WTC11 (cell line): ENCODE measurements around the gene CD84. TPM values are rescaled to one million over a fixed set of nuclear protein-coding genes. Genes with fewer than 3 reads are reported as not detected.

Experiments
- ATAC-seq: fragments of 200-7000 bp; cut with Tn5 transposase; 2 replicates; pipeline ENCODE4 v1.10.0; 2021; ENCODE audit warnings: mild to moderate bottlenecking, moderate library complexity
- Bru-seq: library from RNA; stranded (reverse); fragments of 400-500 nt; gene quantifications from one replicate; lab custom pipeline; 2021; lab: Mats Ljungman, UMichigan
- CTCF ChIA-PET: fragments of 300-600 bp; sonication (Branson Sonifier 250); formaldehyde crosslinking; loops from one replicate; lab custom pipeline; 2021; ENCODE audit warnings: antibody characterized with exemption; lab: Charles Lee
- POLR2A ChIA-PET: fragments of 350-600 bp; sonication (Branson Sonifier 250); formaldehyde crosslinking; loops from one replicate; lab custom pipeline; 2021; ENCODE audit warnings: antibody characterized with exemption; lab: Charles Lee
- DNase-seq: peaks from one replicate; pipeline ENCODE4 v3.0.0; 2021; ENCODE audit warnings: low spot score
- H3K27ac Mint-ChIP-seq: 2 replicates; pipeline ENCODE4 v1.8.0; 2021; ENCODE audit warnings: mixed read lengths
- H3K27me3 Mint-ChIP-seq: 2 replicates; pipeline ENCODE4 v1.8.0; 2021; ENCODE audit warnings: low read depth, mild to moderate bottlenecking, moderate library complexity, mixed read lengths
- H3K36me3 Mint-ChIP-seq: 2 replicates; pipeline ENCODE4 v1.8.0; 2021; ENCODE audit warnings: mixed read lengths
- H3K4me1 Mint-ChIP-seq: 2 replicates; pipeline ENCODE4 v1.8.0; 2022; ENCODE audit warnings: mixed read lengths
- H3K4me3 Mint-ChIP-seq: 2 replicates; pipeline ENCODE4 v1.8.0; 2021; ENCODE audit warnings: mild to moderate bottlenecking, moderate library complexity, mixed read lengths
- H3K9me3 Mint-ChIP-seq: 2 replicates; pipeline ENCODE4 v1.8.0; 2021; ENCODE audit warnings: mixed read lengths
- AFF4 ChIP-seq: sonication (generic); formaldehyde crosslinking; IDR thresholded peaks from 2 replicates; pipeline ENCODE4 v1.8.1; 2023; ENCODE audit warnings: mild to moderate bottlenecking, missing genetic modification reagents, borderline replicate concordance
- ATF1 ChIP-seq: sonication (generic); formaldehyde crosslinking; IDR thresholded peaks from 2 replicates; pipeline ENCODE4 v1.8.1; 2023; ENCODE audit warnings: mild to moderate bottlenecking, moderate library complexity, missing genetic modification reagents
- ATF3 ChIP-seq: sonication (generic); formaldehyde crosslinking; conservative IDR thresholded peaks from 2 replicates; pipeline ENCODE4 v1.8.1; 2022; ENCODE audit warnings: mild to moderate bottlenecking, missing genetic modification reagents
- ATF6 ChIP-seq: sonication (generic); formaldehyde crosslinking; IDR thresholded peaks from 2 replicates; pipeline ENCODE4 v1.8.1; 2023; ENCODE audit warnings: mild to moderate bottlenecking, missing genetic modification reagents
- EMX1 ChIP-seq: fragments of 250-450 bp; sonication (Bioruptor Pico); IDR thresholded peaks from 2 replicates; pipeline ENCODE4 v1.8.0; 2021; ENCODE audit warnings: mild to moderate bottlenecking
- ESRRA ChIP-seq: sonication (generic); formaldehyde crosslinking; IDR thresholded peaks from 2 replicates; pipeline ENCODE4 v1.8.1; 2022; ENCODE audit warnings: mild to moderate bottlenecking, missing genetic modification reagents, borderline replicate concordance
- FOXJ3 ChIP-seq: sonication (generic); formaldehyde crosslinking; IDR thresholded peaks from 2 replicates; pipeline ENCODE4 v1.9.0; 2021; ENCODE audit warnings: missing genetic modification reagents, mild to moderate bottlenecking, borderline replicate concordance
- FOXK1 ChIP-seq: sonication (generic); formaldehyde crosslinking; IDR thresholded peaks from 2 replicates; pipeline ENCODE4 v1.8.0; 2022; ENCODE audit warnings: mild to moderate bottlenecking, moderate library complexity, missing genetic modification reagents
- GABPB1 ChIP-seq: sonication (generic); formaldehyde crosslinking; IDR thresholded peaks from 2 replicates; pipeline ENCODE4 v1.8.1; 2023; ENCODE audit warnings: mild to moderate bottlenecking, missing genetic modification reagents
- JAZF1 ChIP-seq: fragments of 250-450 bp; sonication (Bioruptor Pico); IDR thresholded peaks from 2 replicates; pipeline ENCODE4 v1.9.0; 2021; ENCODE audit warnings: moderate library complexity, mild to moderate bottlenecking, inconsistent platforms
- NFATC4 ChIP-seq: fragments of 250-450 bp; sonication (Bioruptor Pico); IDR thresholded peaks from 2 replicates; pipeline ENCODE4 v1.9.0; 2021; ENCODE audit warnings: mild to moderate bottlenecking
- OVOL2 ChIP-seq: fragments of 250-450 bp; sonication (Bioruptor Pico); IDR thresholded peaks from 2 replicates; pipeline ENCODE4 v1.9.0; 2021; ENCODE audit warnings: mild to moderate bottlenecking, borderline replicate concordance
- RELA ChIP-seq: sonication (generic); formaldehyde crosslinking; IDR thresholded peaks from 2 replicates; pipeline ENCODE4 v1.8.1; 2022; ENCODE audit warnings: missing genetic modification reagents, mild to moderate bottlenecking, borderline replicate concordance
- RORB ChIP-seq: fragments of 250-450 bp; sonication (Bioruptor Pico); IDR thresholded peaks from 2 replicates; pipeline ENCODE4 v1.9.0; 2021; ENCODE audit warnings: mild to moderate bottlenecking
- SP1 ChIP-seq: sonication (generic); formaldehyde crosslinking; conservative IDR thresholded peaks from 2 replicates; pipeline ENCODE4 v1.8.1; 2022; ENCODE audit warnings: missing genetic modification reagents
- TEAD4 ChIP-seq: sonication (generic); formaldehyde crosslinking; IDR thresholded peaks from 2 replicates; pipeline ENCODE4 v1.8.0; 2022; ENCODE audit warnings: mild to moderate bottlenecking, missing genetic modification reagents
- ZNF138 ChIP-seq: sonication (generic); formaldehyde crosslinking; conservative IDR thresholded peaks from 2 replicates; pipeline ENCODE4 v1.8.1; 2022; ENCODE audit warnings: mild to moderate bottlenecking, moderate library complexity, missing genetic modification reagents
- ZNF232 ChIP-seq: sonication (generic); formaldehyde crosslinking; IDR thresholded peaks from 2 replicates; pipeline ENCODE4 v1.8.0; 2022; ENCODE audit warnings: mild to moderate bottlenecking, missing genetic modification reagents
- ZNF423 ChIP-seq: fragments of 250-450 bp; sonication (Bioruptor Pico); IDR thresholded peaks from 2 replicates; pipeline ENCODE4 v2.1.2; 2022; ENCODE audit warnings: mild to moderate bottlenecking, moderate library complexity
- ZNF425 ChIP-seq: fragments of 250-450 bp; sonication (Bioruptor Pico); conservative IDR thresholded peaks from 2 replicates; pipeline ENCODE4 v1.9.0; 2021; ENCODE audit warnings: mild to moderate bottlenecking
- ZNF532 ChIP-seq: fragments of 250-450 bp; sonication (Bioruptor Pico); IDR thresholded peaks from 2 replicates; pipeline ENCODE4 v1.9.0; 2021; ENCODE audit warnings: mild to moderate bottlenecking, borderline replicate concordance
- long read RNA-seq, 3 experiments: library from RNA in 1 of 3; library from capped mRNA in 1 of 3; library from polyadenylated mRNA in 1 of 3; unstranded in 2 of 3; stranded (forward) in 1 of 3; transcript quantifications; one replicate each; pipeline ENCODE4 v2.0.0, GENCODE V29; 2021
- total RNA-seq: library from RNA; stranded (reverse); gene quantifications from 3 replicates; pipeline ENCODE4 v1.2.3, GENCODE V29; 2021

CD84 gene
- 0.02 to 0.30 TPM (median 0.17 TPM) in 3 replicates for total RNA-seq
- percentile 1 among the genes with signal in this experiment for Bru-seq, nascent RNA
- long read RNA-seq, experiment 1 = 0 reads
- long read RNA-seq, experiment 2 = 0 reads
- long read RNA-seq, experiment 3 = 0 reads

- H3K36me3 Mint-ChIP-seq = no peaks in the 10 kb centered on the region
- H3K27ac Mint-ChIP-seq = no peak within 1 kb of the TSS
- ATAC-seq (no peak), DNase-seq (no peak)
- H3K9me3 Mint-ChIP-seq = peaks cover 15% of the 10 kb centered on the region
- POLR2A ChIA-PET = no interaction called here
- H3K4me3 Mint-ChIP-seq = no peak within 1 kb of the TSS
- TF ChIP-seq ZNF425 (CRISPR knock-in tag) (no peak), EMX1 (CRISPR knock-in tag) (no peak), ZNF232 (no peak), ATF6 (CRISPR knock-in tag) (no peak), AFF4 (CRISPR knock-in tag) (no peak), RORB (CRISPR knock-in tag) (no peak), TEAD4 (CRISPR knock-in tag) (no peak), ATF3 (no peak), ZNF138 (CRISPR knock-in tag) (no peak), ZNF423 (CRISPR knock-in tag) (no peak), FOXK1 (CRISPR knock-in tag) (no peak), ESRRA (CRISPR knock-in tag) (no peak)
- peaks cover 5% of the 10 kb centered on the region; the same call in 1 of the 2 replicates for H3K27me3 Mint-ChIP-seq
- H3K4me1 Mint-ChIP-seq = no peaks in the 10 kb centered on the region
- CTCF ChIA-PET = no interaction called here
Observed at GRCh38 chr1:160579216-160579701, at the start of gene CD84. TSS of gene CD84 (minus strand) at chr1:160579496. CDS start at chr1:160579437, 59 bp downstream.

GRCh38 chr1:160628799-160629263, 49.5 kb upstream of the CD84 start:
- ChIA-PET CTCF (interaction anchor here (0.8 kb wide), 1 partner anchor 84 kb away, joined by 3 read pairs; no protein-coding TSS in a partner anchor), POLR2A (no interaction called here)
- ATAC-seq (no peak), DNase-seq (no peak)
- peaks cover 13% of the 10 kb centered on the region for H3K9me3 Mint-ChIP-seq
- no peaks in the 10 kb centered on the region; the same call in 1 of the 2 replicates for H3K27me3 Mint-ChIP-seq
- no peaks in the 10 kb centered on the region for H3K36me3 Mint-ChIP-seq
- H3K4me1 Mint-ChIP-seq = peaks cover 7% of the 10 kb centered on the region; the same call in 1 of the 2 replicates
- H3K27ac Mint-ChIP-seq = no peak overlapping the region
- TF ChIP-seq FOXJ3 (CRISPR knock-in tag) = no peak
- no peak for TF ChIP-seq OVOL2 (CRISPR knock-in tag)
- no peak for TF ChIP-seq ATF1
- TF ChIP-seq GABPB1 (CRISPR knock-in tag) = no peak
- TF ChIP-seq ZNF532 = no peak
- TF ChIP-seq NFATC4 (CRISPR knock-in tag) = no peak
- no peak for TF ChIP-seq JAZF1 (CRISPR knock-in tag)
- no peak for TF ChIP-seq RELA (CRISPR knock-in tag)
- TF ChIP-seq SP1 = no peak
- no peak overlapping the region for H3K4me3 Mint-ChIP-seq
